ENCODE results near the gene TSPAN11. TPM values are rescaled to one million over a fixed set of nuclear protein-coding genes. Genes with fewer than 3 reads are reported as not detected.
"Not testable (repeated sequence)": the region's sequence is repeated elsewhere in the genome, so short reads cannot be mapped to it uniquely, and the experiment has no call there.

Gene TSPAN11
- total RNA-seq, 1 experiment from 2014 or later = 0.48 TPM

DNA sequence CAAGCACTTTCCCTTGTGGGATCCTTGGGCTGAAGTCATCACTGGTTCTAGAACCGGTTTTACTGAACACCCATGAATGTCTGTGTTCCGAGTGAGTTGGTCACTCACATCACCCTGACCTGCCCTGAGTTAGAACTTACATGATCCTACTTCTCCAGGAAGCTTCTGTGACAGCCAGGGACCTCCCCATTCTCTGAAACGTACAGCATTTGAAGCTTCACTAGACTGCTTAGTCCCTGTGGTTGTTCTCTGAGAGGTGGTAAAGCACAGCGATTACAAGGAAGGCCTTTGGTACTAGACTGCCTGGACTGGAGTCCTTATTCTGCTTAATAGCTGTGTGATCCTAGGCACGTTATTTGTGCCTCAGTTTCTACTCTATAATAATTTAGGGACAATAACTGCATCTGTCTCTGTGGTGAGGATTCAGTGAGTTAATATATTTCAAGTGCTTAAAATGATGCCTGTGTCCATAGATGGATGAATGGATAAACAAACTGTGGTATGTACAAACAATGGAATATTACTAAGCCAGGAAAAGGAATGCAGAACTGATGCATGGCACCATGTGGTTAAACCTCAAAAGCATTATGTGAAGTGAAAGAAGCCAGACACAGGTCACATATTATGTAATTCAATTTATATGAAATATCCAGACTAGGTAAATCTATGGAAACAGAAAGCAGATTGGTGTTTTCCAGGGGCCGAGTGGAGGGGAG, 92.4 kb downstream of the TSPAN11 start:
- no peak for DNase-seq (ENCODE audit: low read depth)

GRCh38 chr12:31019561-31019960, 93.0 kb downstream of the TSPAN11 start:
- DNase-seq (ENCODE audit: low read depth) = no peak

- DNase-seq (ENCODE audit: low read depth) = no peak
Measured at GRCh38 chr12:31019976-31020375, 93.4 kb downstream of the TSPAN11 start.

- no peak for DNase-seq (ENCODE audit: low read depth)
Measured at GRCh38 chr12:31020385-31021166, 94.0 kb downstream of the TSPAN11 start.

- no peak for DNase-seq (ENCODE audit: low read depth)
Measured at GRCh38 chr12:31021181-31021580, 94.6 kb downstream of the TSPAN11 start.

- no peak for DNase-seq (ENCODE audit: low read depth)
Measured at GRCh38 chr12:31021809-31022494, 95.4 kb downstream of the TSPAN11 start.

GRCh38 chr12:31023271-31023724, 96.8 kb downstream of the TSPAN11 start:
- no peak for DNase-seq (ENCODE audit: low read depth)

GRCh38 chr12:31026202-31026601, 99.7 kb downstream of the TSPAN11 start:
- DNase-seq (ENCODE audit: low read depth) = no peak

DNA sequence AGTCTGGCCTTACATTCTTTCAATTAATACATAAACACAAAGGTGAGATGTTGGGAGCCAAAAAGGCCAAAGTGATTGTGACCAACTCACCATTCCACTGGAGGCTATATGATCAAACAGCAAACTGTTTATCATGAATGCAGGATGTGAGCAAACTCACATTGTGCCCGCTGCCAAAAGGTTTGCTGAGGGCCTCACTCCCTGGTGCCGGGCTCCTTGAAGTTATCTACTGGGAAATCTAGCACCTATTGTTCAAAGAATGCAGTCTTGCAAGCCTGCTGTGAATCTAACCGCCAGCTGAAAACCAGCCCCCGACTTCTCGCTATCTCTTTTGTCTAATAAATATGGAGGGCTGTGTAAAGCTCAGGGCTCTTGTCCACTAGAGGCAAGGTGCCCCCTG, 100.5 kb downstream of the TSPAN11 start:
- DNase-seq (ENCODE audit: low read depth) = not testable (repeated sequence)

- DNase-seq (ENCODE audit: low read depth) = no peak
Measured at GRCh38 chr12:31029468-31029867, 102.9 kb downstream of the TSPAN11 start.

DNA sequence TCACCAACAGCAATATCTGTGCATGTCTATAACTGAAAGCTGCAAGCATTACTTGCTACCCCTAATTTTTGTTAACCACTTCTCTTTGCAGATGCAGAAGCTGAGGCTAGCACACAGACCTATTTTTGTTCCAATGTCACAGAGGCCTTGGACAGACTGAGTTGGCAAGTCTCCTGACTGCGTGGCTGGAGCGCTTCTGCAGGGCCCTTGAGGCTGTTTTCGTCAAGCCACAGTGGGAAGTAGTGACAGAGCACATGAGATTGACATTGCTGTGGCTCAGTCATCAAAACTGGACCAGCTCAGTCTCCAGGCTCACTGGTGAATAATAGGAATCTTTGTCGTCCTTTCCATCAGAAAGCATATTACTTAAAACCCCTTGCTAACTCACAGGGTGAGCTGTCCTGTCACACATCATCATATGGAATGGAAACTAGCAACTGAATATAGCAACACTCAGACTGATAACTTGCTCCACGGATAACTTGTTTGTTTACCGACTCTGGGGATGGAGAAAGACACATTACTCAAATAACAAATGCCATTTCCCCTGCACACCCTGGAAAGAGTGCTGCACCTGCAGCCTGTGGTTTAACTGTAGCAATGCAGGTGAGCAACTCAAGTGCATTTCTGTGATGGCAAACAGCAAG, 103.5 kb downstream of the TSPAN11 start:
- DNase-seq (ENCODE audit: low read depth) = peak; percentile 35

GRCh38 chr12:31031951-31032335, 105.4 kb downstream of the TSPAN11 start:
- DNase-seq (ENCODE audit: low read depth) = no peak

- DNase-seq (ENCODE audit: low read depth) = no peak
Measured at GRCh38 chr12:31033146-31033545, 106.6 kb downstream of the TSPAN11 start.

DNA sequence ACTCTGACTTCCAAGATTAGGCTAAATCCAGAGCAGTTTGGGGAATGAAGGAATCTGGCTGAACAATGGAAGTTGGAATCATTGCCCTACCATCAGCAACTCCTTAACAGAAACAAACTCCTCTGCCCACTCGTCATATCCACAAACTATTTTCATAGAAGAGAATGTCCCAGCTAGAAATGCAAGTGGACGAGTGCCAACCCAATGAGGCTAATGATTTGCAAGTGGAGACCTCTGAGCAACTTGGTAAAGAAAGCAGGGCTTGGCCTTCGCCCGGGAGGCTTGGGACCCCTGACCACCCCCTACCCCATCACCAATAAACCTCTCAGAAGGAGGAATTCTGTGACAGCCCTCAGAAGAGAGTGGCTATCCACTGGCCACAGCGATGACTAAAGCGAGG, 107.1 kb downstream of the TSPAN11 start:
- DNase-seq (ENCODE audit: low read depth) = no peak

DNA sequence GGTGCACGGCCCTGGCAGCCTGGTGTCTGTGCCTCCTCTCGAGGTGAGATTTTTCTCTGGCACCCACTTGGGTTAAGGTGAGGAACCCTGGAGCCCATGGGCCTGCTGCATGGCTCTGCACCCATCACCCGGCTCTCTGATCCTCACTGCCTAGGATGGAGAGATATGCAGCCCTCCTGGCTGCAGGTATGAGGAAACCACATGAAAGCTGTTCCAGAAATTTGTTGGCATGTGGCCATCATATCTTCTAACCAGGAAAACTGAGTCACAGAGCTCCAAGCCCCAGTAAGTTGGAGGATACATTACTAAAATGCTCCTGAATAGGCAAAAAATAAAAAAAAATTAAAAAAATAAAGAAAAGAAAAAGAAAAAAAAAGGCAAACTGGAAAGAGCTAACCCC, 107.8 kb downstream of the TSPAN11 start:
- DNase-seq (ENCODE audit: low read depth) = no peak

GRCh38 chr12:31035226-31035625, 108.7 kb downstream of the TSPAN11 start:
- DNase-seq (ENCODE audit: low read depth) = no peak

DNA sequence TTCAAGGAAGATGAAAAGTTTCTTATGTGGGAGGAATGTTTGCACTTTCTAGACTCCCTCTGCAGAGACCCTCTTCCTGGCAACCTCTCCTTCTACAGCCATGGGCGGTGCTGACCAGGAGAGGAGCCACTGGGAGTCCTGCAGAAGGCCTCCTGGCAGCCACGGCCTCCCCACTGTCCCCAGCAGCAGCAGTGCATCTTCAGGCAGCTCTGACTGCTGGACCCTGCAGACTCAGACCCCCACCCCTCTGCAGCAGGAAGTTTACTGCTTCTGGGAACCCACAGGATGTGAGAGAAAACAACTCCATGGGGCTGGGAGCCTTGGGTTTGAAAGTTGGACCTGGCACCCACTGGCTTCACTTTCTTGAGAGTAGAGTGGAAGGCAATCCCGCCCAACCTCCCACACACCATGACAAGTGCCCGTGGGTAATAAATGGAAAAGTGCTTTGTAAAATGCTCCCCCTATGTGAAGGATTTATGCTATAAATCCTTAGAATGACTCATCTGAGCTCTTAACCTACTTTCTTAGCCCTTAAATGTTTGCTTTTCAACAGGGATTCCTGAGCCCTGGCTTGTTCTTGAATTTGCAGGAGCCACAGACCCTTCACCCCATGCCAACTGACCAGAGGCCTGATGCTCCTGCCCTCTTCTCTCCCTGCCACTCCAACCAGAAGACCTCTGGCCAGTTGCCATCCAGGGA, 109.6 kb downstream of the TSPAN11 start:
- DNase-seq (ENCODE audit: low read depth) = no peak

GRCh38 chr12:31037028-31037427, 110.5 kb downstream of the TSPAN11 start:
- no peak for DNase-seq (ENCODE audit: low read depth)

GRCh38 chr12:31037931-31038330, 111.4 kb downstream of the TSPAN11 start:
- no peak for DNase-seq (ENCODE audit: low read depth)

- no peak for DNase-seq (ENCODE audit: low read depth)
Measured at GRCh38 chr12:31041033-31041564, 114.6 kb downstream of the TSPAN11 start.

Data from RPMI7951 (cell line).